GM04504 (cell line): ENCODE results near the gene ADARB2.

Source experiments
- DNase-seq: peaks from one replicate; pipeline ENCODE4 v3.0.0-alpha.2; 2012; ENCODE audit warnings: low read depth

The ADARB2 gene

GRCh38 chr10:1611936-1612550 is 125.3 kb downstream of the ADARB2 start:
- no peak for DNase-seq

GRCh38 chr10:1610986-1611770 is 126.1 kb downstream of the ADARB2 start:
- no peak for DNase-seq

- DNase-seq, result no peak
These were observed 127.7 kb downstream of the ADARB2 start for GRCh38 chr10:1609648-1609970.

GRCh38 chr10:1608851-1609647 is 128.3 kb downstream of the ADARB2 start:
- no peak for DNase-seq

- no peak for DNase-seq
These were observed 128.9 kb downstream of the ADARB2 start for GRCh38 chr10:1608408-1608807.

GRCh38 chr10:1607466-1607865 is 129.9 kb downstream of the ADARB2 start:
- no peak for DNase-seq

GRCh38 chr10:1605999-1606940 is 131.1 kb downstream of the ADARB2 start:
- DNase-seq, result no peak

- no peak for DNase-seq
These were observed 132.2 kb downstream of the ADARB2 start for GRCh38 chr10:1605121-1605520.

GRCh38 chr10:1604246-1604645 is 133.1 kb downstream of the ADARB2 start:
- no peak for DNase-seq

- no peak for DNase-seq
These were observed 134.1 kb downstream of the ADARB2 start for GRCh38 chr10:1603181-1603580.

GRCh38 chr10:1602037-1602484 is 135.3 kb downstream of the ADARB2 start:
- no peak for DNase-seq

GRCh38 chr10:1601406-1601805 is 135.9 kb downstream of the ADARB2 start:
- no peak for DNase-seq

- no peak for DNase-seq
These were observed 136.5 kb downstream of the ADARB2 start for GRCh38 chr10:1600861-1601260.

- DNase-seq, result no peak
These were observed 138.8 kb downstream of the ADARB2 start for GRCh38 chr10:1598393-1599153.

- no peak for DNase-seq
These were observed 139.8 kb downstream of the ADARB2 start for GRCh38 chr10:1597370-1598146.

- no peak for DNase-seq
These were observed 140.7 kb downstream of the ADARB2 start for GRCh38 chr10:1596482-1597099.

- DNase-seq, result no peak
These were observed 141.6 kb downstream of the ADARB2 start for GRCh38 chr10:1595726-1596125.

GRCh38 chr10:1595242-1595600 is 142.1 kb downstream of the ADARB2 start:
- DNase-seq, result no peak

GRCh38 chr10:1594372-1595241 is 142.7 kb downstream of the ADARB2 start:
- no peak for DNase-seq
